GM12874 (cell line): ENCODE data around the gene KCNIP3.

Experiments
- TF ChIP-seq, protein P1 (sequence below): IDR thresholded peaks from 2 replicates; pipeline ENCODE4 v1.5.1; 2011; ENCODE audit warnings: low read depth, mild to moderate bottlenecking, control low read depth, low read length, moderate library complexity; ENCODE audit not compliant: insufficient read depth

KCNIP3 gene

DNA sequence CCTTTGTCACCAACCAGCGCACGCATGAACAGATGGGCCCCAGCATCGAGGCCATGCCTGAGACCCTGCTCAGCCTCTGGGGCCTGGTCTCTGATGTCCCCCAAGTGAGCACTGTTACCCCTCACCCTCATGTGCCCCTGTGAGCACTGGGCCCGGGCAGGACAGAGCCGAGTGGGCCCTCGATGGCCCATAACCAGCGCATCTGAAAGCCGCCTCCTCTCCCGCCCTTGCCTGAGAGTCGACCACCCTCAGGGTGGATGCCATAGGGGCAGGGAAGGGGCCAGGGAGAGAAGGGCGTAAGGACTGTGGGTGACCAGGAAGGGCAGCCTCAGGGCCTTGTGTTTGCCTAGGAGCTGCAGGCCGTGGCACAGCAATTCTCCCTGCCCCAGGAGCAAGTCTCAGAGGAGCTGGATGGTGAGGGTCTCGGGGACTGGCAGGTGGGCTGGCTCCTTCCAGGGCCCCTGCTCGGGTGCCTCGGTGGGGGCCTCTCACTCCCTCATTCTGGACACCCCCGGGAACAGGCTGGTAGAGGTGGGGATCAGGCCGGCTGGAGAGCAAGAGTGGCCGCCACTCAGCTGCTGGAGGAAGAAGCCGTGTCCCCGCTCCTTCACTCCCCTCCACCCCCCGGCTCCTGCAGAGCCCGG, 20.8 kb upstream of the KCNIP3 start:
- TF ChIP-seq, protein P1, sequence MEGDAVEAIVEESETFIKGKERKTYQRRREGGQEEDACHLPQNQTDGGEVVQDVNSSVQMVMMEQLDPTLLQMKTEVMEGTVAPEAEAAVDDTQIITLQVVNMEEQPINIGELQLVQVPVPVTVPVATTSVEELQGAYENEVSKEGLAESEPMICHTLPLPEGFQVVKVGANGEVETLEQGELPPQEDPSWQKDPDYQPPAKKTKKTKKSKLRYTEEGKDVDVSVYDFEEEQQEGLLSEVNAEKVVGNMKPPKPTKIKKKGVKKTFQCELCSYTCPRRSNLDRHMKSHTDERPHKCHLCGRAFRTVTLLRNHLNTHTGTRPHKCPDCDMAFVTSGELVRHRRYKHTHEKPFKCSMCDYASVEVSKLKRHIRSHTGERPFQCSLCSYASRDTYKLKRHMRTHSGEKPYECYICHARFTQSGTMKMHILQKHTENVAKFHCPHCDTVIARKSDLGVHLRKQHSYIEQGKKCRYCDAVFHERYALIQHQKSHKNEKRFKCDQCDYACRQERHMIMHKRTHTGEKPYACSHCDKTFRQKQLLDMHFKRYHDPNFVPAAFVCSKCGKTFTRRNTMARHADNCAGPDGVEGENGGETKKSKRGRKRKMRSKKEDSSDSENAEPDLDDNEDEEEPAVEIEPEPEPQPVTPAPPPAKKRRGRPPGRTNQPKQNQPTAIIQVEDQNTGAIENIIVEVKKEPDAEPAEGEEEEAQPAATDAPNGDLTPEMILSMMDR = no peak

DNA sequence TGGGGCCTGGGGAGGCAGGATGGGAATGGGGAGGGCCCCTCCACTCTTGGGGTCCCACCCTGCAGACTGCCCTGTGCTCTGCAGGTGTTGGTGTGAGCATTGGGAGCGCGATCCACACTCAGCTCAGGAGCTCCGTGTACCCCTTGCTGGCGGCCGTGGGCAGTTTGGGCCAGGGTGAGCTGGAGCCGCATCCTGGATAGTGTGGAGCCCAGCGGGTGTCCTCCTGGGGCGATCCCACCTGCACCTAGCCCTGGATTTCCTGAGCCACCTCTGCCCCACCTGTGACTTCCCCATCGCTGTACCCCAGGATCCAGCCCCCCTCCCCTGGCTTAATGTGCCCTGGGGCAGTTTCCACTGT, 20.3 kb upstream of the KCNIP3 start:
- TF ChIP-seq, protein P1 = no peak

DNA sequence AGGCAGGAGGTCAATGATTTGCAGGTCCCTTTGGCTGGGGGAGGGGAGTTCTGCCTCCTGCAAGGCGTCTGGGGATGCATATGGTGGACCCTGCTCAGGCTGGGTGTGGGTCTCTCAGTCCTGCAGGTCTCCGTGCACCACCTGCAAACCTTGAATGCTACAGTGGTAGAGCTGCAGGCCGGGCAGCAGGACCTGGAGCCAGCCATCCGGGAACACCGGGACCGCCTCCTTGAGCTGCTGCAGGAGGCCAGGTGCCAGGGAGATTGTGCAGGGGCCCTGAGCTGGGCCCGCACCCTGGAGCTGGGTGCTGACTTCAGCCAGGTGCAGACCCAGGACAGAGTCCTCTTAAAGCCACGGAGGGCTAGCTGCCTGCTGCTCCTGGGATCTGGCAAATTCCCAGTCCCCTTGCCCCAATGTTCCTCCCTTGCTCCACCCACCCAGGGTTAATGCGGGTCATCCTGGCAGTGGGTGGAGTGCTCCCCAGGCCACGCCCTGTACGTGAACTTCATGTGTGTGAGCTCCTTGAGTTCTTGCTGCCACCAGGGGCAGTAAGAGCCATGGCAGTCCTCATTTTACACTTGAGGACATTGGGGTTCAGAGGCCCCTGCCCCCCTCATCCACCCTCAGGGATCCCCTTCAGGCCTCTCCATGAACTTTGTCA, 19.8 kb upstream of the KCNIP3 start:
- TF ChIP-seq, protein P1 = no peak

DNA sequence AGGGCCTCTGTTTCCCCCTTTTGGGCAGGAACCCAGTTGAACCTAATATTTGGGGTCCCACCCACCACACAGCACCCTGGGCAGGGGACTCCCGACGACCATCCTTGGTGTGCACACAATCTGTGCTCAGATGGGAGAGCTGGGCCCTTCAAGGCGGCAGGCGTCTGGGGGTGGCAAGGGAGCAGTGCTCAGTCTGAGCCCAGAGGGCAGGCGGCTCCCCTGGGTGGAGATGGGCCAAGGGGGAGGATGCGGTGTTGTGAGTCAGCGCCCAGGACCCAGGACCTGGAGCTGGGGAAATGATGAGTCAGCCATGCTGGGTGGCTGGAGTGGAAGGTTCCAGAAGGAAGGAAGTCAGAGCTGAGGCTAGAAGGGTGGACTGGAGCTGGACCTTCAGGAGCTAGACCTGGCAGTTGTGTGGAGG, 19.1 kb upstream of the KCNIP3 start:
- TF ChIP-seq, protein P1 = no peak

DNA sequence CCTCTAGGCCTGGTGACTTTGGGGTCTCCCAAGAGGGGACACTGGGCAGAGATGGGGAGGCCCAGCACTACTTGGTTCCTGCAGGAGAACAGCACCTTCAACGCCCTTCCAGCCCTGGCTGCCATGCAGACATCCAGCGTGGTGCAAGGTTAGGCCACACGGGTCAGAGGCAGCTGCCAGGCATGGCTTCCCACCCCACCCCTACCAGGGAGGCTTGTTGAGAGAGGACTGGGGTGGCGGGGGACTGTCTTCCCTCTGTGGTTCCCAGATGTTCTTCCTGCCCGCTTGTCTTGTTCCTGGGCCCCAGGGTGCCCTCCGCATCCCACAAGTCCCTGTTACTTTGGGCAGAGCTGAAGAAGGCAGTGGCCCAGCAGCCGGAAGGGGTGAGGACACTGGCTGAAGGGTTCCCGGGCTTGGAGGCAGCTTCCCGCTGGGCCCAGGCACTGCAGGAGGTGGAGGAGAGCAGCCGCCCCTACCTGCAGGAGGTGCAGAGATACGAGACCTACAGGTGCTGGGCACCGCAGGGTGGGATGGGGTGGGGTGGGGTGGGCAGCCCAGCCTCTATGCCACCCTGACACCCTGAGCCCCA, 18.4 kb upstream of the KCNIP3 start:
- TF ChIP-seq, protein P1 = no peak

DNA sequence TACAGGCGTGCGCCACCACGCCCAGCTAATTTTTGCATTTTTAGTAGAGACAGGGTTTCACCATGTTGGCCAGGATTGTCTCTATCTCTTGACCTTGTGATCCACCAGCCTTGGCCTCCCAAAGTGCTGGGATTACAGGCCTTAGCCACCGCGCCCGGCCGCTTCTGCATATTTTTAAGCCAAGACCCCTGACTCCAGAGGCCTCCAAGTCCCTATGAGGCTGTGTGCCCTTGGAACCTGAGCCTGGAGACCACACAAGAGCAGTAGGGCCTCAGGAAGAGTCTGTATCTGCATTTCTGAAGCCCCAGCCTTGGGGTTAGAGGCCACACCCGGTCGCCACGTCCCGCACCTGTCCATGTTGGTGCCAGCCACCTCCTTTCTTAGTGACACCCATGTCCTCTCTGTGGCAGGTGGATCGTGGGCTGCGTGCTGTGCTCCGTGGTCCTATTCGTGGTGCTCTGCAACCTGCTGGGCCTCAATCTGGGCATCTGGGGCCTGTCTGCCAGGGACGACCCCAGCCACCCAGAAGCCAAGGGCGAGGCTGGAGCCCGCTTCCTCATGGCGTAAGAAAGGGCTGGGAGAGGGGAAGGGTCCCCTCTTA, 17.6 kb upstream of the KCNIP3 start:
- TF ChIP-seq, protein P1 = no peak

DNA sequence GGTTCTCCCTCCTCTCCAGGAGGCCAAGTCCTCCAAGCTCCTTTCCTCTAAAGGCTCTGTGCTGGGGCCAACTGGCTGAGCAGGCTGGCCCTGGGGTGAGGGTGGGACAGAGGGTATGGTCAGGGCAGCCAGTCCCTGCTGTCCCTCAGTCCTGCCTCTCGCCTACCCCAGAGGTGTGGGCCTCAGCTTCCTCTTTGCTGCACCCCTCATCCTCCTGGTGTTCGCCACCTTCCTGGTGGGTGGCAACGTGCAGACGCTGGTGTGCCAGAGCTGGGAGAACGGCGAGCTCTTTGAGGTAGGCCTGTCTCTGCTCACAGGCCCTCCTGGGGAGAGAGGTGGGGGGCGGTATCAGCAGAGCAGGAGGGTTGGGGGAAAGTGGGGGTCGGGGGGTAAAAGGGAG, 16.1 kb upstream of the KCNIP3 start:
- TF ChIP-seq, protein P1 = no peak
